Nephron progenitor cell (in vitro differentiated cells): ENCODE results near the gene PLXNA1.

Experiments used
- DNase-seq: peaks from one replicate; pipeline ENCODE4 v3.0.0; 2021
- H3K27ac Mint-ChIP-seq: 2 replicates; pipeline ENCODE4 v1.8.0; 2021; ENCODE audit warnings: mild to moderate bottlenecking, moderate library complexity, mixed read lengths
- H3K27me3 Mint-ChIP-seq: 2 replicates; pipeline ENCODE4 v1.8.0; 2021; ENCODE audit warnings: mild to moderate bottlenecking, low read depth, mixed read lengths; ENCODE audit not compliant: poor library complexity
- H3K36me3 Mint-ChIP-seq: 2 replicates; pipeline ENCODE4 v1.8.0; 2021; ENCODE audit warnings: low read depth, mixed read lengths
- H3K4me1 Mint-ChIP-seq: 2 replicates; pipeline ENCODE4 v1.8.0; 2021; ENCODE audit warnings: mixed read lengths
- H3K4me3 Mint-ChIP-seq: 2 replicates; pipeline ENCODE4 v1.8.0; 2021; ENCODE audit warnings: mild to moderate bottlenecking, moderate library complexity, mixed read lengths
- H3K9me3 Mint-ChIP-seq: 2 replicates; pipeline ENCODE4 v1.8.0; 2021; ENCODE audit warnings: mild to moderate bottlenecking, moderate library complexity, mixed read lengths
- TF ChIP-seq, protein P1 (sequence below): fragments of 200-600 bp; sonication (generic); IDR thresholded peaks from 2 replicates; pipeline ENCODE4 v1.5.0; 2021; ENCODE audit warnings: antibody characterized with exemption

Gene PLXNA1

GRCh38 chr3:126990024-126990700 lies 7.2 kb downstream of the PLXNA1 start:
- Mint-ChIP-seq H3K27me3 (peaks cover 6% of the 10 kb centered on the region), H3K4me3 (no peak overlapping the region), H3K36me3 (peaks cover 5% of the 10 kb centered on the region), H3K9me3 (no peaks in the 10 kb centered on the region), H3K4me1 (peaks cover 17% of the 10 kb centered on the region), H3K27ac (no peak overlapping the region)
- DNase-seq: no peak
- TF ChIP-seq, protein P1, sequence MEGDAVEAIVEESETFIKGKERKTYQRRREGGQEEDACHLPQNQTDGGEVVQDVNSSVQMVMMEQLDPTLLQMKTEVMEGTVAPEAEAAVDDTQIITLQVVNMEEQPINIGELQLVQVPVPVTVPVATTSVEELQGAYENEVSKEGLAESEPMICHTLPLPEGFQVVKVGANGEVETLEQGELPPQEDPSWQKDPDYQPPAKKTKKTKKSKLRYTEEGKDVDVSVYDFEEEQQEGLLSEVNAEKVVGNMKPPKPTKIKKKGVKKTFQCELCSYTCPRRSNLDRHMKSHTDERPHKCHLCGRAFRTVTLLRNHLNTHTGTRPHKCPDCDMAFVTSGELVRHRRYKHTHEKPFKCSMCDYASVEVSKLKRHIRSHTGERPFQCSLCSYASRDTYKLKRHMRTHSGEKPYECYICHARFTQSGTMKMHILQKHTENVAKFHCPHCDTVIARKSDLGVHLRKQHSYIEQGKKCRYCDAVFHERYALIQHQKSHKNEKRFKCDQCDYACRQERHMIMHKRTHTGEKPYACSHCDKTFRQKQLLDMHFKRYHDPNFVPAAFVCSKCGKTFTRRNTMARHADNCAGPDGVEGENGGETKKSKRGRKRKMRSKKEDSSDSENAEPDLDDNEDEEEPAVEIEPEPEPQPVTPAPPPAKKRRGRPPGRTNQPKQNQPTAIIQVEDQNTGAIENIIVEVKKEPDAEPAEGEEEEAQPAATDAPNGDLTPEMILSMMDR: no peak

DNA sequence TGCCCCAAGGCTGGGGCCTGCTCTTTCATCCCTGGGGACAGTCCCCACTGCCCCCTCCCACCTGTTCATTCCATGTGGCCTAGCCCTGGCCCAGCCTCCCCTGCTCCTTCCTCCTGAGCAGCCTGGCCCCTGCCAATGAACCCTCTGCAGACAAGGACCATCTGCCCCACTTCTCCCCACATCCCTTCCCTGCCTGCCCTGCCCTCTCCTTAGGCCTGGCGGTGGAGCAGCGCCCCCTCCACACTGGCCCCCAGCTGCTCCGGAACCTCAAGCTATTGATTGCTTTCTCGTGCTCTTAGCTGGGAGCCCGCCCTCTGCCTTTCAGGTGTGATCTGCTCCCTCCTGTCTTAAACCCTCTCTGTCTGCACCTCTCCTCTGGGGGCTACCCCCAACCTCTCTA lies 8.0 kb downstream of the PLXNA1 start:
- H3K4me3 Mint-ChIP-seq: no peak overlapping the region
- peaks cover 5% of the 10 kb centered on the region for H3K36me3 Mint-ChIP-seq
- no peak for DNase-seq
- H3K27ac Mint-ChIP-seq: no peak overlapping the region
- no peaks in the 10 kb centered on the region for H3K9me3 Mint-ChIP-seq
- H3K4me1 Mint-ChIP-seq: peaks cover 10% of the 10 kb centered on the region
- peaks cover 6% of the 10 kb centered on the region for H3K27me3 Mint-ChIP-seq
- TF ChIP-seq, protein P1: no peak

DNA sequence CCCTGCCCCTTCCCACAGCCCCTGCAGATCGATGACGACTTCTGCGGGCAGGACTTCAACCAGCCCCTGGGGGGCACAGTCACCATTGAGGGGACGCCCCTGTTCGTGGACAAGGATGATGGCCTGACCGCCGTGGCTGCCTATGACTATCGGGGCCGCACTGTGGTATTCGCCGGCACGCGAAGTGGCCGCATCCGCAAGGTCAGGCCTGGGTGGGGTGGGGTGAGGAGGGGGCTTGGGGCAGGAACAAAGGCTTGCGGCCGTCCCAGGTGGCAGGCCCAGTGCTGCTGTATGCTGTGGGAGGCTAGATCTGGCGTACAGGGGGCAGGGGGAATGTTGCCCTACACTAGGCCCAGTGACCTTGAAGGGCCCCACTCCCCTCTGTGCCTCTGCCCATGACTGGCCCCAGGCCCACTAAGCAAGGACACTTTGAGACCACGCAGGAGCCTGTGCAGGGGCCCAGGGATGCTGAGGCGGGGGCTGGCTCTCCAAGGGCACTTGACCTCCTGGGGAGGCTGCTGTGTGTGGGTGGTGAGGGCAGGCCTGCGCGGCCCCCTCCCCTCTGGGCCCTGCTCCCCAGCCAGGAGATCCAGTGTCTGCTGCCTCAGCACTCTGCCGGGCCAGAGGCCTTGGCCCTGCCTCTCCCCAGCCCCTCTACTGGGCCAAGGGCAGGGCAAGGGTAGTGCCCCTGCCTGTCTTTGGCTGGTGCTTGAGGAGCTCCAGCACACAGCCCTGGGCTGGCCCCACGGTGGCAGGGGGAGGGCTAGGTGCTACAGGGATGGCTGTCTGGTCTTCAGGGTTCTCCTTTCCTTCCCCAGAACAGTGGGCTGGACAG lies 8.7 kb downstream of the PLXNA1 start:
- peaks cover 3% of the 10 kb centered on the region for H3K27me3 Mint-ChIP-seq
- TF ChIP-seq, protein P1: no peak
- H3K4me1 Mint-ChIP-seq: peaks cover 6% of the 10 kb centered on the region
- H3K9me3 Mint-ChIP-seq: no peaks in the 10 kb centered on the region
- H3K4me3 Mint-ChIP-seq: no peak overlapping the region
- H3K27ac Mint-ChIP-seq: no peak overlapping the region
- no peak for DNase-seq
- peaks cover 5% of the 10 kb centered on the region for H3K36me3 Mint-ChIP-seq

DNA sequence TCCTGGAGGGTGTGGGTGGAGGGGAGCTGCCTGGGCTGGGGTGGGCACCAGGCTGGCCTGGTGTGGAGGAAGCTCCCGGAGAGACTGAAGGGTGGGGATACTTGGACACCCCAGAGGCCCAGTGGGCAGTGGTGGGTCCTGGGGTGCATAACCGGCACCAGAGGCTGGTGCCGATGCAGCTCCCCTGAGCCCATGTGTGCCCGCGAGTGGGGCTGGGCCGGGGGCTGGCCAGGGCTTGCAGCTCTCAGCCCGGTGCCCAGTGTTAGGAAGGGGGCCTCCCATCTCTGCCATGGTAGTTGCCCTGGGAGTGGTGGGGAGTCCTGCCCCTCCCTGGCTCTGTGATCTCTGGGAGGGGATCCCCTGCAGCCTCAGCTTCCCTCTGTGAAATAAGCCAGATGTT lies 9.3 kb downstream of the PLXNA1 start:
- peaks cover 5% of the 10 kb centered on the region for H3K36me3 Mint-ChIP-seq
- peaks cover 2% of the 10 kb centered on the region for H3K27me3 Mint-ChIP-seq
- DNase-seq: no peak
- TF ChIP-seq, protein P1: no peak
- H3K4me1 Mint-ChIP-seq: peaks cover 6% of the 10 kb centered on the region
- no peaks in the 10 kb centered on the region for H3K9me3 Mint-ChIP-seq
- H3K27ac Mint-ChIP-seq: no peak overlapping the region
- no peak overlapping the region for H3K4me3 Mint-ChIP-seq

DNA sequence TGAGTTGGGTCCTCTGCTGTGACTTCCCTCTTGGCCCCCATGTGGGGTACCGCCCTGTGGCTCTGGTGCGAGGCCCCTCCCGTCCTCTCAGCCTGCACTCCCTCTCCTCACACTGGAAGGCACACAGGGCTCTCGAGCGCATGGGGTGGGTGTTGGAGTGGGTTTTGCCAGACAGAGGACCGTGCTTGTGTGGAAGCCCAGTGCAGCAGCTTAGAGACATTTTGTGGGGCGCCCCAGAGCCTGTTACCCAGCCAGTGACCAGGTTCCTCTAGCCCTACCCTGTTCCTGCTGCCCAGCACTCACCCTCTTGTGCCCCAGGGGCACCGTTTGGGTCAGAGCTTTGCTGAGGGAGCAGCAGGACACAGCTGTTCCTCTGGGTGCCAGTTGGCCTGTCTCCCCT lies 9.9 kb downstream of the PLXNA1 start:
- Mint-ChIP-seq H3K9me3 (no peaks in the 10 kb centered on the region), H3K36me3 (peaks cover 5% of the 10 kb centered on the region), H3K4me1 (peaks cover 7% of the 10 kb centered on the region), H3K27ac (no peak overlapping the region), H3K4me3 (no peak overlapping the region), H3K27me3 (no peaks in the 10 kb centered on the region)
- TF ChIP-seq, protein P1: no peak
- DNase-seq: no peak
